Sciatic nerve (tissue), 1 donor: Measurements from ENCODE around the gene HTR3D. TPM values are rescaled to one million over a fixed set of nuclear protein-coding genes. Genes with fewer than 3 reads are reported as not detected.

ENCODE experiments used
- total RNA-seq: library from RNA; stranded (reverse); fragmentation: NEBNext Ultra II Directional; extraction: Animal tissue kit (Norgen Biotek cat#: 25700); gene quantifications from one replicate; pipeline ENCODE4 v1.2.1, GENCODE V29; 2021
- donor health status: DM: no; HTN: no; CAD: no.

HTR3D gene
- total RNA-seq, 1 donor from 2014 or later = not detected

Other genes starting within 250 kb of the HTR3D start
- gene MAP6D1, start 206.2 kb upstream of the HTR3D start, total RNA-seq = 1.1 TPM
- 57.2 TPM for gene PARL, start 146.9 kb upstream of the HTR3D start, total RNA-seq
- 55.8 TPM for gene ABCC5, start 13.9 kb upstream of the HTR3D start, total RNA-seq
- not detected for gene HTR3C, start 21.3 kb downstream of the HTR3D start, total RNA-seq
- not detected for gene HTR3E, start 65.3 kb downstream of the HTR3D start, total RNA-seq
- gene EIF2B5, start 103.6 kb downstream of the HTR3D start, total RNA-seq = 30.6 TPM
- 57.8 TPM for gene DVL3, start 123.6 kb downstream of the HTR3D start, total RNA-seq
- 278 TPM for gene AP2M1, start 143.1 kb downstream of the HTR3D start, total RNA-seq
- gene ABCF3, start 154.5 kb downstream of the HTR3D start, total RNA-seq = 67.4 TPM
- 0.53 TPM for gene VWA5B2, start 197.8 kb downstream of the HTR3D start, total RNA-seq
- gene ALG3, start 217.2 kb downstream of the HTR3D start, total RNA-seq = 16.7 TPM
- gene EEF1AKMT4, start 217.9 kb downstream of the HTR3D start, total RNA-seq = 1.3 TPM
- 0.53 TPM for gene CAMK2N2, start 229.8 kb downstream of the HTR3D start, total RNA-seq
- gene ECE2, start 244.3 kb downstream of the HTR3D start, total RNA-seq = not detected